ENCODE data around the gene AGT. TPM values are rescaled to one million over a fixed set of nuclear protein-coding genes. Genes with fewer than 3 reads are reported as not detected.
"Not testable (repeated sequence)": the region's sequence is repeated elsewhere in the genome, so short reads cannot be mapped to it uniquely, and the experiment has no call there.

Gene AGT
- total and polyA plus RNA-seq, 7 donors, result 9.2 to 187 (median 38.0) TPM

- Histone ChIP-seq H3K36me3 (ENCODE audit: insufficient read depth in 1 of 2, low read depth in 1 of 2) (no peaks in the 10 kb centered on the region), H3K4me1 (peaks cover 12% of the 10 kb centered on the region), H3K27me3 (ENCODE audit: insufficient read depth in 3 of 3, low read length in 2 of 3) (no peaks in the 10 kb centered on the region), H3K9me3 (no peaks in the 10 kb centered on the region), H3K27ac (no peak overlapping the region), H3K4me3 (no peak overlapping the region)
- no peak for TF ChIP-seq CTCF (IDR thresholded peaks at IDR 0.05)
- ATAC-seq (no peak), DNase-seq (no peak)
- intact Hi-C loops (cut with DNase I), result no loop called here
- WGBS, 3 donors, result 77 to 80% (median 79%) methylated on average over 6 of the region's 6 CpGs
These were observed 11.5 kb upstream of the AGT start for GRCh38 chr1:230725256-230726012.

GRCh38 chr1:230721849-230722522 lies 8.1 kb upstream of the AGT start:
- ATAC-seq; H3K27ac ChIP-seq; H3K27me3 ChIP-seq (ENCODE audit: insufficient read depth in 3 of 3, low read length in 2 of 3); H3K4me3 ChIP-seq; H3K9me3 ChIP-seq; H3K4me1 ChIP-seq; H3K36me3 ChIP-seq (ENCODE audit: insufficient read depth in 1 of 2, low read depth in 1 of 2); intact Hi-C loops (cut with DNase I); DNase-seq: not testable (repeated sequence)
- WGBS, 3 donors, result 89 to 93% (median 92%) methylated on average over 3 of the region's 3 CpGs

GRCh38 chr1:230717251-230717650 lies 3.3 kb upstream of the AGT start:
- intact Hi-C loops (cut with DNase I), result no loop called here
- DNase-seq (no peak), ATAC-seq (no peak)
- H3K27me3 ChIP-seq (ENCODE audit: insufficient read depth in 3 of 3, low read length in 2 of 3), result no peaks in the 10 kb centered on the region
- no peaks in the 10 kb centered on the region for H3K9me3 ChIP-seq
- peaks cover 22% of the 10 kb centered on the region for H3K4me1 ChIP-seq
- no peak for TF ChIP-seq CTCF (IDR thresholded peaks at IDR 0.05)
- WGBS, 3 donors, result 71 to 79% (median 77%) methylated on average over 1 of the region's 1 CpG
- H3K4me3 ChIP-seq, result no peak overlapping the region
- H3K27ac ChIP-seq, result no peak overlapping the region
- no peaks in the 10 kb centered on the region for H3K36me3 ChIP-seq (ENCODE audit: insufficient read depth in 1 of 2, low read depth in 1 of 2)

- H3K4me3 ChIP-seq; H3K36me3 ChIP-seq (ENCODE audit: insufficient read depth in 1 of 2, low read depth in 1 of 2); ATAC-seq; H3K9me3 ChIP-seq; intact Hi-C loops (cut with DNase I); DNase-seq; H3K27me3 ChIP-seq (ENCODE audit: insufficient read depth in 3 of 3, low read length in 2 of 3); H3K27ac ChIP-seq: not testable (repeated sequence)
- peaks cover 22% of the 10 kb centered on the region for H3K4me1 ChIP-seq
- 65 to 92% (median 69%) methylated on average over 3 of the region's 3 CpGs for WGBS, 3 donors
These were observed 2.5 kb upstream of the AGT start for GRCh38 chr1:230716453-230716852.

- Histone ChIP-seq H3K4me1 (peaks cover 22% of the 10 kb centered on the region), H3K9me3 (no peaks in the 10 kb centered on the region), H3K4me3 (no peak overlapping the region), H3K36me3 (ENCODE audit: insufficient read depth in 1 of 2, low read depth in 1 of 2) (peaks cover 0 to 3% of the 10 kb centered on the region in 2 donors), H3K27me3 (ENCODE audit: insufficient read depth in 3 of 3, low read length in 2 of 3) (no peaks in the 10 kb centered on the region), H3K27ac (peak overlapping the region; percentile 30)
- DNase-seq (no peak), ATAC-seq (no peak)
- 79 to 86% (median 84%) methylated on average over 3 of the region's 3 CpGs for WGBS, 3 donors
- no peak for TF ChIP-seq CTCF (IDR thresholded peaks at IDR 0.05)
- intact Hi-C loops (cut with DNase I), result no loop called here
These were observed 1.6 kb upstream of the AGT start for GRCh38 chr1:230715510-230715909.
